ENCODE data around the gene DYNC1LI2. TPM values are rescaled to one million over a fixed set of nuclear protein-coding genes. Genes with fewer than 3 reads are reported as not detected.

DYNC1LI2 gene
- total and polyA plus RNA-seq, 9 of the 15 experiments (the other 6 are each of a cell fraction or from before 2014, with no cell fraction given): 5.1 to 48.9 (median 38.2) TPM

GRCh38 chr16:66696669-66697630 is 54.5 kb downstream of the DYNC1LI2 start, which contains the start of gene CMTM4 (continued):
- TF ChIP-seq PRDM10 (IDR thresholded peaks at IDR 0.05; ENCODE audit: partially characterized antibody) (no peak), ZMIZ1 (IDR thresholded peaks at IDR 0.05; ENCODE audit: low read depth in 2 of 2, low read length in 2 of 2) (no peak), FOXO4 (CRISPR knock-in tag; IDR thresholded peaks at IDR 0.05) (no peak), RREB1 (CRISPR knock-in tag; IDR thresholded peaks at IDR 0.05) (no peak), HMGN3 (IDR thresholded peaks at IDR 0.05; ENCODE audit: borderline replicate concordance, extremely low read depth, insufficient read length, low read depth, low read length) (peak; percentile 22), SMARCA4 (IDR thresholded peaks at IDR 0.05) (no peak), SMARCE1 (IDR thresholded peaks at IDR 0.05) (0 out of 2 replicates have a peak, but pooled peaks have one; percentile 19), CCAR2 (IDR thresholded peaks at IDR 0.05; ENCODE audit: low read depth, low read length) (no peak), KLF6 (CRISPR knock-in tag; IDR thresholded peaks at IDR 0.05; ENCODE audit: borderline replicate concordance) (no peak), ELF1 (tag; IDR thresholded peaks at IDR 0.05) (no peak), FOXA1 (IDR thresholded peaks at IDR 0.05; ENCODE audit: borderline replicate concordance) (no peak)

Measured in K562 (cell line).